Measurements from ENCODE around the gene EN2. TPM values are rescaled to one million over a fixed set of nuclear protein-coding genes. Genes with fewer than 3 reads are reported as not detected.

Gene EN2
- polyA plus RNA-seq, 2 of the 4 experiments (the other 2 are of a cell fraction): 0.53 to 0.54 TPM

GRCh38 chr7:155513543-155514285 is 55.8 kb downstream of the EN2 start:
- no peak overlapping the region for H3K4me2 ChIP-seq
- no peaks in the 10 kb centered on the region for H3K9me3 ChIP-seq
- TF ChIP-seq, protein P1, sequence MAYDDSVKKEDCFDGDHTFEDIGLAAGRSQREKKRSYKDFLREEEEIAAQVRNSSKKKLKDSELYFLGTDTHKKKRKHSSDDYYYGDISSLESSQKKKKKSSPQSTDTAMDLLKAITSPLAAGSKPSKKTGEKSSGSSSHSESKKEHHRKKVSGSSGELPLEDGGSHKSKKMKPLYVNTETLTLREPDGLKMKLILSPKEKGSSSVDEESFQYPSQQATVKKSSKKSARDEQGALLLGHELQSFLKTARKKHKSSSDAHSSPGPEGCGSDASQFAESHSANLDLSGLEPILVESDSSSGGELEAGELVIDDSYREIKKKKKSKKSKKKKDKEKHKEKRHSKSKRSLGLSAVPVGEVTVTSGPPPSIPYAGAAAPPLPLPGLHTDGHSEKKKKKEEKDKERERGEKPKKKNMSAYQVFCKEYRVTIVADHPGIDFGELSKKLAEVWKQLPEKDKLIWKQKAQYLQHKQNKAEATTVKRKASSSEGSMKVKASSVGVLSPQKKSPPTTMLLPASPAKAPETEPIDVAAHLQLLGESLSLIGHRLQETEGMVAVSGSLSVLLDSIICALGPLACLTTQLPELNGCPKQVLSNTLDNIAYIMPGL (CRISPR knock-in tag; IDR thresholded peaks at IDR 0.05; ENCODE audit: borderline replicate concordance): no peak
- no peak for TF ChIP-seq GATA3 (IDR thresholded peaks at IDR 0.05; ENCODE audit: borderline replicate concordance)
- TF ChIP-seq RAD21 (conservative IDR thresholded peaks at IDR 0.05 in 1 of 2, IDR thresholded peaks at IDR 0.05 in 1 of 2): no peak
- no peak for TF ChIP-seq HEYL (CRISPR knock-in tag; IDR thresholded peaks at IDR 0.05)
- no peak for TF ChIP-seq MAX (IDR thresholded peaks at IDR 0.05)
- TF ChIP-seq MAZ (IDR thresholded peaks at IDR 0.05; ENCODE audit: borderline replicate concordance, low read depth, low read length): no peak
- TF ChIP-seq, protein P2, sequence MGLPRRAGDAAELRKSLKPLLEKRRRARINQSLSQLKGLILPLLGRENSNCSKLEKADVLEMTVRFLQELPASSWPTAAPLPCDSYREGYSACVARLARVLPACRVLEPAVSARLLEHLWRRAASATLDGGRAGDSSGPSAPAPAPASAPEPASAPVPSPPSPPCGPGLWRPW (IDR thresholded peaks at IDR 0.05): no peak
- TF ChIP-seq JUN (IDR thresholded peaks at IDR 0.05): no peak
- TF ChIP-seq TFCP2L1 (CRISPR knock-in tag; IDR thresholded peaks at IDR 0.05): no peak
- TF ChIP-seq ELK1 (IDR thresholded peaks at IDR 0.05; ENCODE audit: low read depth, low read length): no peak
- no peak overlapping the region for H3K4me3 ChIP-seq
- DNase-seq (ENCODE audit: low read depth in 1 of 2, low spot score in 1 of 2) (no peak), FAIRE-seq (no peak), ATAC-seq (no peak)
- ChIA-PET CTCF (no interaction called here), POLR2A (no interaction called here)
- no peak overlapping the region for H3K27ac ChIP-seq
- 16% methylated on average over 13 of the region's 13 CpGs for whole genome bisulfite sequencing (ENCODE audit: missing lambda C conversion rate)
- no peaks in the 10 kb centered on the region for H3K4me1 ChIP-seq

DNA sequence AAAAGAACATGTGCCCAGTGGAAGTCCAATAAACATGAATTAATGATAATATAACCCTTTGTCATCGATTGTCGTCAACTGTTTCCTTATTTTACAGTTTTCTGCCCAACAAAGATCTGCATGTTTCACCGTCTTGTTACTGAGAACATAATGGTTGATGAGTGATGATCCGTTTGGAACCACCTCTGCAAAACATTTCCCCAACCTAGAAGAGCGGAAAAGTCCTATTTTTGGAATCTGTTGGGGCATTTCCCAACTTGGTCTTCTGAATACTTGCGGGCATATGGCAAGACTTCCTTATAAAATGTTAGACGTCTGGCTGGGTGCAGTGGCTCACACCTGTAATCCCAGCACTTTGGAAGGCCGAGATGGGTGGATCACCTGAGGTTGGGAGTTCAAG is 56.4 kb downstream of the EN2 start:
- DNase-seq (ENCODE audit: low read depth in 1 of 2, low spot score in 1 of 2) (no peak), FAIRE-seq (no peak), ATAC-seq (no peak)
- H3K4me3 ChIP-seq: no peak overlapping the region
- TF ChIP-seq TFCP2L1 (CRISPR knock-in tag; IDR thresholded peaks at IDR 0.05): no peak
- TF ChIP-seq HOXA7 (CRISPR knock-in tag; IDR thresholded peaks at IDR 0.05): no peak
- no peak for TF ChIP-seq PBX3 (IDR thresholded peaks at IDR 0.05)
- no peak for TF ChIP-seq CBX8 (IDR thresholded peaks at IDR 0.05)
- no peak for TF ChIP-seq RARB (CRISPR knock-in tag; IDR thresholded peaks at IDR 0.05)
- no peak for TF ChIP-seq GATA3 (IDR thresholded peaks at IDR 0.05; ENCODE audit: borderline replicate concordance)
- no peak for TF ChIP-seq FOXS1 (CRISPR knock-in tag; IDR thresholded peaks at IDR 0.05)
- TF ChIP-seq NFE2L2 (conservative IDR thresholded peaks at IDR 0.05; ENCODE audit: low read length): no peak
- TF ChIP-seq MYC (IDR thresholded peaks at IDR 0.05; ENCODE audit: borderline replicate concordance, low read length): no peak
- no peak for TF ChIP-seq POLR2A (IDR thresholded peaks at IDR 0.05; ENCODE audit: low read length)
- TF ChIP-seq CHD2 (IDR thresholded peaks at IDR 0.05; ENCODE audit: low read length, partially characterized antibody): no peak
- no peak for TF ChIP-seq SREBF2 (IDR thresholded peaks at IDR 0.05)
- TF ChIP-seq, protein P2 (IDR thresholded peaks at IDR 0.05): no peak
- no peak for TF ChIP-seq BCL3 (IDR thresholded peaks at IDR 0.05)
- TF ChIP-seq ESRRA (IDR thresholded peaks at IDR 0.05; ENCODE audit: borderline replicate concordance, low read length): no peak
- H3K27ac ChIP-seq: no peak overlapping the region
- 50% methylated on average over 8 of the region's 8 CpGs for WGBS (ENCODE audit: missing lambda C conversion rate)
- no peaks in the 10 kb centered on the region for H3K4me1 ChIP-seq
- ChIA-PET POLR2A (no interaction called here), CTCF (no interaction called here)
- no peak overlapping the region for H3K4me2 ChIP-seq
- no peaks in the 10 kb centered on the region for H3K9me3 ChIP-seq

Other genes starting within 250 kb of the EN2 start
- 19.7 and 19.9 TPM in 2 replicates for gene INSIG1, start 160.3 kb upstream of the EN2 start, polyA plus RNA-seq (2011; rRNA removed)
- gene INSIG1, start 160.3 kb upstream of the EN2 start, polyA plus RNA-seq (2017; fragmentation: RNase III; extraction: RNeasy Plus Mini Kit Qiagen cat#74134 plus additional on column Dnase treatment): 13.7 to 33.4 TPM (median 27.6 TPM) in 3 replicates
- gene CNPY1, start 88.4 kb downstream of the EN2 start, polyA plus RNA-seq (2011; rRNA removed): not detected in 2 replicates
- gene CNPY1, start 88.4 kb downstream of the EN2 start, polyA plus RNA-seq (2017; fragmentation: RNase III; extraction: RNeasy Plus Mini Kit Qiagen cat#74134 plus additional on column Dnase treatment): not detected in 3 replicates
- 19.5 and 21.9 TPM in 2 replicates for gene RBM33, start 186.5 kb downstream of the EN2 start, polyA plus RNA-seq (2011; rRNA removed)
- 21.7 to 22.1 TPM (median 21.7 TPM) in 3 replicates for gene RBM33, start 186.5 kb downstream of the EN2 start, polyA plus RNA-seq (2017; fragmentation: RNase III; extraction: RNeasy Plus Mini Kit Qiagen cat#74134 plus additional on column Dnase treatment)